ENCODE data around the gene ANKFN1. TPM values are rescaled to one million over a fixed set of nuclear protein-coding genes. Genes with fewer than 3 reads are reported as not detected.

Gene ANKFN1
- total RNA-seq, 1 experiment from 2014 or later = 1.1 TPM

DNA sequence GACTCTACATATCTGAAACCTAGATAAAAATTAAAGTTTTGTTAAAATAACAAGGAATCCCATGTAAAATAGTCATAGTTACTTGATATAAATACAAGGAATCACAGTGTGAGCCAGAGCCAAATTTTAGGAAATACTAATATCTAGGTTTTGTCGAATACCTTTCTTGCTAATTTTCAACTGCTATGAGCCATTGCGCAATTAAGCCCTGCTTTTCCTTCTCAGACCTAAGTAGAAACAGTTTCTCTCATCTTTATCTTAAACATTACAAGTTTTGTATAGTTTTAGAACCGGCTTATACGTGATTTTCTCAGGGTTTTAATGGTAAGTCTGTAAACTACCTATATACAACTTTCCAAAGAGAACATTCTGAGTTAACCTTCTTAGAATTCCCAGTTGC lies 282.9 kb downstream of the ANKFN1 start:
- no peak for DNase-seq (ENCODE audit: low read depth)

DNA sequence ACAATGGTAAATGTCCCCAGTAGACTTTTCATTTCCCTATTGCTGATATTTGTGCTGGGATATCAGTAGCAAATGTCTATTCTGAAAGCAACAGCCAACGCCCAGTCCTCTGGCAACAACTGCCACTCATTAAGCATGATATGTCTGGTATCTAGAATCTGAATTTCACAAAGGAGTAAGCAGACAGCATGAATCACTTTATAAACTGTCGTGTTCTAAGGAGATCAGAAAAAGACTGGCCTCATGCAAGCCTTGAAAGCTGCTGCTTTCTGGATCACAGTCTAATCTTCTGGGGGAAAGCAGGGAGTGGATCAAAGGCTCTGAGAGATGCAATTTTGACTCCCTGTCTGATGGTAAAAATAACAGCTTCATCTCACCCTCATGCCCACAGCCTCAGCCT lies 287.1 kb downstream of the ANKFN1 start:
- DNase-seq (ENCODE audit: low read depth) = peak; percentile 26

DNA sequence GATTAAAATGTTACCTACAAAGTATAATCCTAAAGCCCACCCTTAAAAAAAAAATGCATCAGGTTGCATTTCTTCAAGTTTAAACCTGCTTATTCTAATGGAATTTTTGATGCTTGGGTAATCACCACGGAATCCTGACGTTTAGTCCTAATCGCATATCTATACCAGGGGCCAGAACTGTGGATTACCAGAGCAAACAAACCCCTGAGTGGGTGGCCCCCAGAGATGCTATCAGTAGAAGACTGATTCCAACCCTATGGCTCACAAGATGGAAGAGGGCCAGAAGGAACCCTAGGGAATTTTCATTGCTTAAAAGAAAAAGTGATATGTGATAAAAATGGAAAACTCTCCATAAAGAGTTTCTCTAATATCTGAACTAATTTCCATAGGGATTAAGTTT lies 288.0 kb downstream of the ANKFN1 start:
- DNase-seq (ENCODE audit: low read depth) = peak; percentile 41

DNA sequence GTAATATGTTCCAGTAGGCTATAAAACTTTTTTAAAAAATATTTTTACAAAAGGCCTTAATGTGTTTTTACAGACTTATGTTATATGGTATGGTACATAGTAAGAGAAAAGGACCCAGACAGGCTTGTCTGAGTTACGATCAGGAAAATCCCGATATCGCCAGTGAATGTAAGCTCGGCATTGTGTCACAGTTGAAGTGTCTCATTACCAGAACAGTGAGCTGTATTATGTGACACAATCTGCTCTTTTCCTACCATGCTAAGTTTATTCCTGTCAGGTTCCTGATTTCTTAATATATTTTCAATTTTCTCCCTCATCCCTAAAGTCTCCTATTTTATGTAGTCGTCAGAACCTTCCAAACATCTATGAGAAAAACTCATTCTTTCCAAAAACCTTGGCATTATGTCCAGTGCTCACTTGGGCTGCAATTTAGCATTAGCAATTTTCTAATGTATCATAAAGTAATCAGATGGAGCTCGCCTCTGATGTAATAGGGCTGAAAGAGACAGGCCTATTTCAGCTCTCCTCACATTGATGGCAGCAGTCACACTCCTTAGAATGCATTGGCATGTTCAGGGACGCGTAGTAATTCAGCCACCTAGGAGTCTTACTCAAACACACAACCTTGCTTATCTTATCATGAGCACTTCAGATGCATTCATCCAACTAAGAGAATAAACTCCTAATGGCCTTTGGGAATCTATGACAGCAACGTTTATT lies 292.6 kb downstream of the ANKFN1 start:
- no peak for DNase-seq (ENCODE audit: low read depth)

DNA sequence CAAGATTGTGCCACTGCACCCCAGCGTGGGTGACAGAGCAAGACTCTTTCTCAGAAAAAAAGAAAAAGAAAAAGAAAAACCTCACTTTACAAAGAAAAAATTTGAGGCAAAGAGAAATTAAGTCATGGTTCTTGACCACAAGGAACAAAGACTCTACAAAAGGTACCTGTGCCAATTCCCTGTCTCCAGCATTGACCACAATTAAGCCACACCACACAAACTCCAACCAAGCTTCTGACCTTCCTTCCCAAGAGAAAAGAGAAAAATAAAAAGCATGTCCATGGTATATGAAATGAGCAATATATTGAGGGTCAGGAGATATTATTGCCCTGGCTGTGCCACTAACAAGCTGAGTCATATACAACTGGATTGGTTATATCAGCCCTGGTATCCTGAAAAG lies 293.9 kb downstream of the ANKFN1 start:
- DNase-seq (ENCODE audit: low read depth) = no peak

DNA sequence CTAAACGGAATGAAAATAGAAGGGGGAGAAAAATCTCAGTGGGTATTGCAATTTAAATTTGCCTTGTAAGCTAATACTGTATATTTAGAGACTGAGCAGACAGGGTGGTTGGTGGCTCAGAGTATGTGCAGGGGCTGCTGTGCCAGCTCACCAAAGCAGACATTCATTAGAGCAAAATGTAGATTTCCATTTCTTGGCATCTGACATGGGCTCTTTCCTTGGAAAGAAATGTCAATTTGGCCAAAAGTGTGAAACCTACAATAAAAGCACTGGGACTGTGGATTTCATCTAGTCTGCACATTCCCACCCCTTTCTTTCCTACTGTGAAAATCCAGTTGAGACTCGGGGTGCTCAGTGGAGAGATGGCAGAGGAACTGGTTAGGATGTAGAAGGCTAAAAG lies 295.1 kb downstream of the ANKFN1 start:
- no peak for DNase-seq (ENCODE audit: low read depth)

DNA sequence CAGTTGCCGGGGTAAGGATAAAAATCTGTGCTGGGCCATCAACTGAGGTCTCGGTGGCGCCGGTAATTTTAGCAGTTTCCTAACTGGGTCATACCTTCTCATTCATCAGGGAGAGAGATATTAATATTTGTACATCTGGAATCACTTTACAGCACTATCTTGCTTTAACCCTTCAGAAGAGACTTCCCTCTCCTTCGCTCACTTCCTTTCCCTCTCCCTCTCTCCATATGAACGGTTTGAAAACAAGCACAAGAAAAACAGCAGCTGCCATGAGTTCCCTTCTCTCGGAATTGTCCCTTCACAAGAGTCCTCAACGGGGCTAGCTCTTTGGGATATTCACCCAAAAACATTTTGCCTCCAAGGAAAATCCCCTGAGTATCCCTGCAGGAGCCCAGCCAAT lies 295.9 kb downstream of the ANKFN1 start:
- no peak for DNase-seq (ENCODE audit: low read depth)

DNA sequence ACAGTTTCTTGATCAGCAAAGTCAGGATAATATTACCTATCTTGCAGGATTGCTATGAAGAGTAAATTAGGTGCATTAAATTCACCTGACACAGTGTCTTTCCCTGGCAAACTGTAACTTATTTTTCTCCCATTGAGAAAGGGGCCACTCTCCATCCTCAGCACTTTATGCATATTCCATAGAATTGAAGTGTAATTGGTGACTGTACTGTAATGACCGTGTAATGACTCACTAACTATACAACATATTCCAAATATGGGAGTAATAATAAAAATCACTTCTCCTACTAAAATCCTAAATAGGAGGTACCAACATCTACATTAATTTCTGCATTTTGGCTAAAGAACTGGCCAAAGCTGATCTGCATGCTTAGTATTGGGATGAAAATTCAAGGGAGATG lies 298.4 kb downstream of the ANKFN1 start:
- DNase-seq (ENCODE audit: low read depth) = no peak

DNA sequence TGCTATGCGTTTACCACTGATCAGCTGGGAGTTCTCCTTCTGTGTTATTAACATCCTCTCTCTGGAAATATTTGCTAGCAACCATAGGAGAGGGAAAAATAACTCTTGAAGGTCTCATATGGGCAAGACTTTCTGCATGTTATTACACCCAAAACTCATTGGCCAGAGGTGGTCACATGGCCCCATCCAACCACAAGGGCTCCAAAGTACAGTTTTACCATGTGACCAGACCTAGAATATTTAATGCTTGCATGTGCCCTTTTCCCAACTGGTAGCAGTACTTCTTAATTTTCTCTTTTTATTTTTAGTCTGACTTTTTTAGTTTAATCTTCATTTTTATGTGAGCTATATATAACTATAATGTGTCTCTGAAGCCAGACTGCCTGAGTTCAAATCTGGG lies 299.2 kb downstream of the ANKFN1 start:
- no peak for DNase-seq (ENCODE audit: low read depth)

DNA sequence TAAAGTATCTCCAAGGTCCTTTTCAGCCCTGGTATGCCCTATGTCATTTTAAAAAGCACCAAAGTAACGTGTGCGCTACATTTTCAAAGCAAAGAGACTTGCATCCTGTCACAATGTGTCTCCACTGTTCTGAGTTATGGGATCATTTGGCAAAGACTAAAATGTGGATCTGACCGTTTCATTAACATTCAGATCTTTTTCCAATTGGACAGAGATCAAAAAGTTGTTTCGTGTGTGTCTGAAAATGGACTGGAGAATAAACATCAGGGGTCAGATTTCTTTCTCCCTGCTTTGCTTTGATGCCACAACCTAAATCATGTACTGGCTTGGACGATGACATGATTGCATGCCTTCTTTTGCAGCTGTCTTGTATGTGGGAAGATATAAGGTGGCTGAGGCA lies 304.2 kb downstream of the ANKFN1 start:
- no peak for DNase-seq (ENCODE audit: low read depth)

DNA sequence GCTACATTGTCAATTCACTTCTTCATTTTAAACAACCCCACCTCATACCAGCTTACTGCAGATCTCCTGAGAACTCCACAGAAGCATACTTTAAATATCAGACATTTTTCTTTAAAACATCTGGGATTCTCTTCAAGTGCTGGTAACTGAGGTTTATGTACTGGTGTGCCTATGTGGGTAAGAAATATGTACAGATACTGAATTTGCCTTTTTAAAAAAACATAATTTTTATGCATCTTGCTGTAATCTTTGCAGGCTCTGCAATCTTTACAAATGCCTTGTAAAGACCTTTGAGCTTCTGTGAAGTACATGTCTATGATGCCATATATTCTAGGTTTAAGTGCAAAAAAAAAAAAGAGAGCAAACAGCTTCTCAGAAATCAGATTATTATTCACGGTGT lies 312.6 kb downstream of the ANKFN1 start:
- no peak for DNase-seq (ENCODE audit: low read depth)

DNA sequence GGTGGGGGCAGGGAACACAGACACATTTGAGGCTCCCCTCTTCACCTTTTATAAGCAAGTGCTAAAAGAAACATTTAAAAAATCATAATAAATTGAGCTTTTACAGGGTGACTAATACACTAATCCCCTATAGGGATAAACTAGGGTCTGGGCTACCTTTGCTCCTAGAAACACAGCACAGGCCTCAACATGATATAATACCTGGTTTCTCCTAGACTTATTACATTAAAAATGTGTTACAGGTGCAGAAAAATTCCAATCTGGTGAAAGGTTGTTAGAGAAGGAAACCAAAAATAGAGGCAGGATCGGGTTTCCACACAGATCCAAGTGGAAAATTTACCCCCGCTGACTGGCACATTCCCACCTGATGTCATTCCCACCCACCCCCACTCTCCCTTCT lies 315.6 kb downstream of the ANKFN1 start:
- DNase-seq (ENCODE audit: low read depth) = no peak

DNA sequence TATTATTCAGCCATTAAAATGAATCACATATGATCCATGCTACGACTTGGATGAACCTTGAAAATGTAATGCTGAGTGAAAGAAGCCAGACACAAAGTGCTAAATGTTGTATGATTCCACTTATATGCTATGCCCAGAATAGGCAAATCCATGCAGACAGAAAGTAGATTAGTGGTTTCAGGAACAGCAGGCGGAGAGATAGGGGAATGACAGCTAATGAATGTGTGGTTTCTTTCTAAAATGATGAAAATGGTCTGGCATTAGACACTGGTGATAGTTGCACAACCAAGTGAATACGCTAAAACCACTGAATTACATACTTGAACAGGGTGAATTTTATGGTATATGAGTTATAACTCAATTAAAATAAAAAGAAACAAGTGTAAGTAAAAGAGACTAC lies 318.4 kb downstream of the ANKFN1 start:
- DNase-seq (ENCODE audit: low read depth) = no peak

DNA sequence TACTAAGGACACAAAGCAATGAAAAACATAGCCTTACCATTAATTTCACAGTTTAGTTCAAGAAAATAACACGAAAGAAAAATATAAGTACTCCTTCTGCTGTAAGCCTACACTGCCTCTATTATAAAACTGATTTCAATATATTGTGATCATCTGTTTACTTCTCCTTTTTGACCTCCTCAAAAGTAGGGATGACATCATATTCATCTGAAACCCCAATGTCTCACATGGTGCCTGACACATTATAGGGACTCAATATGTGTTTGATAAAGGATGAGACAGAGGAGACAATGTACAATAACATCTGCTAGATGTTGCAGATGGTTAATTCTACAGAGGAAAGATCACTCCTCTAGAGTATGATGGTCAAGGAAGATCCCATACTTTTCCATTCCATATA lies 321.8 kb downstream of the ANKFN1 start:
- DNase-seq (ENCODE audit: low read depth) = no peak

DNA sequence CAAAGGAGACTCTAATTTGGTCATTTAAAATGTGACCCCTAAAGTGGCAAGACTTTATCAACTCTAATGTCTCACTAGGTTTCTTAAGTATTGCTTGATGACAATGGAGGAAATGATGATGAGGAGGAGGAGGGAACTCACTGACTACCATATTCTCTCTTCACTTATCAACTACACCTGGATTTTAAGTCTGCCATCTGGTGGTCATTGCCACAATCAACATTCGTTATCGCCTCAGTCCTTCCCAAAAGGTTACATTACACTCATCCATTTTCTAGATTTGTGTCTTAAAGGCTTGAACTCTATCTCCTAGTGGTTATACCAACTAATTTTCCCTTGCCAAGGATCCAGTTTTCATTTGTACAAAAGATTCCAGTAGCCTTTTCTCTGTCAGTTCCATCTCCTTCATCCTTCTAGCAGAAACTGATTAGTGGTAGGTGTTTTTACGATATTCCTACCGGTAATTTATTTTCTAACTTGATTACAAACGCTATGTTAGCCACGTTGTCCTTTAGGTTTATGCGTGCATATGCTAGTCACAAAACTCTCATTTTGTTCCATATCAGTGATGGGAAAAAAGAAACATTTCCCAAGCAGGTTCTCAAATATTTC lies 325.7 kb downstream of the ANKFN1 start:
- DNase-seq (ENCODE audit: low read depth) = peak; percentile 19

DNA sequence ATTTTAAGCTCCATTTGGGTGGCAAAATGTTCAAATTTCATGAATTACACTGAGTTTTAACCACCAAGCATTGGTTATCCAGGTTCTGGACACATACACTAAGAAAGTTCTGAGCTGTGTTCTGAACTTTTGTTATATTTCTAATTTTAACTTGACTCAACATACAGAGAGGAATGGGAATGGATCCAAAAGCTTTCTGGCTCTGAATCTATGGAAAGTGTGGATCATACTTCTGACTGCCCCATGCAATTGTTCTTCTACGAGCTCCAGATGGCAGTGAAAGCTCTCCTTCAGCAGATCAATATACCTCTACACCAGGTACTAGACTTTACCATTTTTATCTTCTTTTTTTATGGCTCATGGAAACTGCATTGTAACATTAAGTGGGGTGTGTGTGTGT lies 327.2 kb downstream of the ANKFN1 start:
- no peak for DNase-seq (ENCODE audit: low read depth)

DNA sequence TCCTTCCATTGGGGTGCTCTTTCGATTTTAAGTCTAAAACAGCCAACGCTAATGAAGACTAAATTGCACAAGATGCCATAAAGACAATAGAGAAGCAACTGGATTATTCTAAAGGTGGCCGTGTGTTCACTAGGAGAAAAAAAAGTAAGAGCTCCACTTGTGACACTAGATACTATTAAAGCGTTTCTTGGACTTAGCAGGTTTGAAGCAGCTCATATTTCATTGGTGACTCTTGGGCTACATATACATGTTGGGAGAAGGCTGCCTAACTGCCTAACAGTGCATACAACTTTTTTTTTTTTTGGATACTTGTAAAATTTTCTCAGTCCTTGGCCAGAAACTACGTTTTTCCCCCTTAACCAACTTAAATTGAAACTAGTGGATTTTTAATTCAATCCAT lies 328.4 kb downstream of the ANKFN1 start:
- no peak for DNase-seq (ENCODE audit: low read depth)

DNA sequence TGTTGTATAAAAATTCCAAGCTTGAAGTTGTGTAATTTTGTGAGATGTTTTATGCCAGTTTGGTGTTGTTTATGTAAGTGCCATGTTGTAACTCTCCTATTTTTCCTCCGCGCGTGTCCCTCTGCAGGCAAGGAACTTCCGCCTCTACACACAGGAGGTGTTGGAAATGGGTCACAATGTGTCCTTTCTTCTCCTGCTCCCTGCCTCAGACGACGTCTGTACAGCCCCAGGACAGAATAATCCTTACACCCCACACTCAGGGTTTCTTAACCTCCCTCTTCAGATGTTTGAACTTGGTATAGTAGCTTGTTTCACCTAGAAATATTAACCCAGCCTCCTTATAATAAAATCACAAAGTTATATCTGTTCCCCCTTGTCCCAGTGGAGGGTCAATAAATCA lies 329.0 kb downstream of the ANKFN1 start:
- DNase-seq (ENCODE audit: low read depth) = no peak

DNA sequence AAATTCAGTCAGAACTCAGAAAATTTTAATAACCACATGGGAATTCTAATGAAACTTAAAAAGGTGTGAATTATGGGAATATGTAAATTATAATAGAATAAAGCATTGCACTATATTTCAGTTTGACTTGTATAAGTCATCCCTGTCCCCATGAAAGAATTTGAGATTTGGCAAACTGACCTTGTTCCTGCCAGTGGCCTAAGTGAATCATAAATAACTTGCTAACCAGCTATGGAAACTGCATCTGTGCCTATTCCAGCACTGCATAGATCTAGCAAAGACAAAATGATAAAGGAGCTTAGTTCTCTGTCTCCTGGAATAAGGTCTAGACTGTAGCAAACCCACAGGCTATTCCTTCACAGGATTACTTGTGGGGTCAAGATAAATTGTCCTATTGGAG lies 333.5 kb downstream of the ANKFN1 start:
- no peak for DNase-seq (ENCODE audit: low read depth)

DNA sequence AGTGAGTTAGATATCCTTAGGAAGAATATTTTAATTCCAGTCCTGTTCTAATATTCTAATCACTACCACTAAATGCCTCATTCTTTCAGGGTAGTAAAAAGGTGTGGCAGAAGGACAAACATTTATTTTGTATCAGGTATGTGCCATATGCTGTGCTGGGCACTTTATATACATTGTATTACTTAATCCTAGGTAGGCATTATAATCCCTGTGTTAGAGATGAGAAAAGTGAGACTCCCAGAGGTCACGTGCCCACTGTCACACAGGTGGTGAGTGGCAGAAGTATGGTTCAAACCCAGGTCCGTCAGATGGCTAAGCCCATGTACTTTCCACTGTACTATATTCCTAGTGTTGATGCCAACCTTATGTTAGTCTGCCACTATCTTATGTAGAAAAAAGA lies 335.5 kb downstream of the ANKFN1 start:
- DNase-seq (ENCODE audit: low read depth) = no peak

DNA sequence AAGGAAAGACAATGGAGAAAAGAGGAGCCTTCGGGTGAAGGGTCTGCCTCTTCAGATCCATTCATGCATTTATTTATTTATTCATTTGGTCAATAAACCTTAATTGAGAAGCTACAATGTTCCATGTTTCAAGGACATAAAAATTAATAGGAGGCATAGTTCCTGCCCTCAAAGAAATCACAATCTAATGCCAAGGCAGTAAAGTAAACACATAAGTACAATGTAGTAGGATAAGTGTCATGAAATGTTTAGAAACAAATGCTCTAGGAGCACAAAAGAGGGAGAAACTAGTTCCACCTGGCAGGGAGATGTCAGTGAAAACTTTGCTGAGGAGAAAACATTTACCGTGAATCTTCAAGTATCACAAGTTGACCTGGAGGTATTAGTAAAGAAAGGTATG lies 336.7 kb downstream of the ANKFN1 start:
- no peak for DNase-seq (ENCODE audit: low read depth)

DNA sequence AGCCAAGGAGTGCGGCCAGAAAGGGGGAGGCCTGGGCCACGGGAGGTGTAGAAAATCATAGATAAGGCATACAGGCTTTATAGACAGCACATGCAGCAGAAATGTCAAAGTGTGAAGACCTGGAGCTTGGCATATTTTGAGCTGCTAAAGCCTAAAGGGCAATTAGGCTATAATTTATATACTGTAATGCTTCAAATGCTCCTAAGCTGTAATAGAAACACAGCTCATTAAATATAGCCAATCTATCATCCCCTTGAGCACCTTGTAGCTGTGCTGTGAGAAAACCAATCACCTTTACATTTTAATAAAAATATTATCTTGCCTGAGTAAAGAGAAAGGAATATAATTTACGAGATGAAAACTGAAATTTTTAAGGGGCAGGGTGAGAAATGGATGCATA lies 342.3 kb downstream of the ANKFN1 start:
- DNase-seq (ENCODE audit: low read depth) = no peak

DNA sequence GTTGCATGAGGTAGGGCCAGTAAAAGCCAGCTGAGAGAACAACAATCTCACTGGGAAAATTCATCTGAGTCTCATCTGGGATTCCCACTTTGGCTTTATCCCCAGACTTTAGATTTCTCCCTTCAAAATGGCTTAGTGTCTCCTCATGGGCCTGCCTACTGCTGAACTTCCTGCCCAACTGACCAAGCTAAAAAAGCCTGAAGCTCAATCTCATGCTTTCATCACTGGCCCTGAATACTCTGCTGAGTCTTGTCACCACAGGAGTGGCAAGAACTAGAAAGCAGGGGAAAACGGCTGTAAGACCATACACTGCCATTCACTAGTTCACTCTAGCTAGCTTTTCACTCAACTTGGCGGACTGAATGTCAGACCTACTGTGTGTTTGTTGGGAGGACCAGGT lies 343.9 kb downstream of the ANKFN1 start:
- DNase-seq (ENCODE audit: low read depth) = no peak

DNA sequence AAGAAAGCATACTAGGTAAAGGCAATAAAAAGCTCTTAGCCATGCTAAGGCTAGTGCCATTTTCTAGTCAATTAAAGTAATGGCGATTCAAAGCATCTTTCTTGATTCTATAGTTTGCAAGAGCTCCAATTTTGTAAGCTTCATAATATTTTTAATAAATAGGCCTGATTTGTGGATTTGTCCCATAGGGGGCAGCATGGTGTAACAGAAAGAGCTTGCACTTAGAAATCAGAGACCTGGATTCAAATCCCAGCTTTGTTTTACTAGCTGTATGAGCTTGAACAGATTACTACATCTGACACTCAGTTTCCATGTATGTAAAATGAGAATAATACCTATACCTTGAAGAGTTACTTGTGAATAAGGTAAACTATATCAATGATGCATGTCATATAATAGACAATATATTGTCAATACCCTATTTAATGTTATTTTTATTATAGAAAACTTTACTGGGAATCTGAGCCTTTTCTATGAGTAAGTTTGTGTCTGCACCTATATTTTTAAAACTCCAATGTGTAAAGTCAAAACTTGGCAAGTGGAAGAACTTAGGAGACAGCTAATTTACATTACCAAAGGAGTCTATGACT lies 346.6 kb downstream of the ANKFN1 start:
- DNase-seq (ENCODE audit: low read depth) = peak; percentile 15
